Vagina (tissue), 2 donors: Measurements from ENCODE around the gene PCDHB7. TPM values are rescaled to one million over a fixed set of nuclear protein-coding genes. Genes with fewer than 3 reads are reported as not detected.
"Not testable (repeated sequence)": the region's sequence is repeated elsewhere in the genome, so short reads cannot be mapped to it uniquely, and the experiment has no call there.

Source experiments
- DNase-seq, 2 donors: peaks; one replicate each; pipeline ENCODE4 v3.0.0-alpha.2; 2017; ENCODE audit errors: extremely low spot score in 2 of 2
- H3K27ac ChIP-seq: fragments of 200-600 bp; sonication (generic); one replicate; pipeline ENCODE4 v1.5.1; 2019
- H3K27me3 ChIP-seq: fragments of 200-600 bp; sonication (generic); one replicate; pipeline ENCODE4 v1.5.1; 2019
- H3K36me3 ChIP-seq, 2 donors: fragments of 200-600 bp; sonication (generic); one replicate each; pipeline ENCODE4 v1.5.1; 2017 to 2019
- H3K4me1 ChIP-seq: fragments of 200-600 bp; sonication (generic); one replicate; pipeline ENCODE4 v1.5.1; 2019
- H3K4me3 ChIP-seq, 2 donors: fragments of 200-600 bp; sonication (generic); 1 replicate in 1 of 2; 2 replicates in 1 of 2; pipeline ENCODE4 v1.5.1; 2016 to 2019
- H3K9me3 ChIP-seq: fragments of 200-600 bp; sonication (generic); one replicate; pipeline ENCODE4 v1.5.1; 2019
- CTCF ChIP-seq, 3 experiments: fragments of 450-650 bp in 2 of 3; fragments of 200-600 bp in 1 of 3; sonication (generic) in 1 of 3; IDR thresholded peaks; one replicate each; pipeline ENCODE4 v1.5.1; 2017 to 2019; ENCODE audit warnings: antibody characterized with exemption in 3 of 3, mild to moderate bottlenecking in 2 of 3, moderate library complexity in 2 of 3
- POLR2A ChIP-seq, 2 donors: fragments of 450-650 bp; IDR thresholded peaks; one replicate each; pipeline ENCODE4 v1.6.1; 2017; ENCODE audit warnings: antibody characterized with exemption in 2 of 2, mild to moderate bottlenecking in 2 of 2, moderate library complexity in 2 of 2
- POLR2AphosphoS5 ChIP-seq, 2 donors: sonication (generic); formaldehyde crosslinking; IDR thresholded peaks; one replicate each; pipeline ENCODE4 v1.9.0; 2017; ENCODE audit warnings: antibody characterized with exemption in 2 of 2, mild to moderate bottlenecking in 2 of 2, low read depth in 1 of 2; ENCODE audit not compliant: insufficient read depth in 1 of 2
- intact Hi-C: fragments of 100-400 bp; cut with DNase I; formaldehyde crosslinking; loops from one replicate; pipeline ENCODE4 v1.15.1; 2023
- total RNA-seq: library from RNA; depleted of rRNA; stranded (reverse); fragments of >200 nt; gene quantifications from one replicate; pipeline ENCODE4 v1.2.3, GENCODE V29; 2016

Gene PCDHB7
- total RNA-seq, 1 donor from 2014 or later = 0.98 TPM

- intact Hi-C loops = no loop called here
- no peak for DNase-seq
- no peak within 1 kb of the TSS for H3K4me3 ChIP-seq
- no peaks in the 10 kb centered on the region for H3K4me1 ChIP-seq
- H3K27ac ChIP-seq = no peak within 1 kb of the TSS
- H3K27me3 ChIP-seq = no peaks in the 10 kb centered on the region
- TF ChIP-seq POLR2AphosphoS5 (IDR thresholded peaks at IDR 0.05; ENCODE audit: insufficient read depth in 1 of 2, low read depth in 1 of 2) (no peak), CTCF (IDR thresholded peaks at IDR 0.05) (no peak), POLR2A (IDR thresholded peaks at IDR 0.05) (no peak)
- H3K9me3 ChIP-seq = peaks cover 26% of the 10 kb centered on the region
- no peaks in the 10 kb centered on the region for H3K36me3 ChIP-seq
Measured at GRCh38 chr5:141186897-141187512, 14.6 kb downstream of the PCDHB7 start, which contains the start of gene PCDHB9. Gene PCDHB9, plus strand, starts transcription at chr5:141187161. Its CDS starts 158 bp downstream, at chr5:141187319.

- intact Hi-C loops, H3K36me3 ChIP-seq: not testable (repeated sequence)
Measured at GRCh38 chr5:141188682-141189081, 16.2 kb downstream of the PCDHB7 start.

GRCh38 chr5:141189131-141189530 lies 16.7 kb downstream of the PCDHB7 start:
- H3K4me1 ChIP-seq, DNase-seq, H3K36me3 ChIP-seq, intact Hi-C loops, H3K4me3 ChIP-seq, H3K27ac ChIP-seq, H3K27me3 ChIP-seq: not testable (repeated sequence)
- H3K9me3 ChIP-seq = peaks cover 27% of the 10 kb centered on the region

More at GRCh38 chr5:141188682-141189081, 16.2 kb downstream of the PCDHB7 start:
- not testable (repeated sequence) for H3K4me1 ChIP-seq, DNase-seq, H3K27me3 ChIP-seq, H3K27ac ChIP-seq, H3K4me3 ChIP-seq
- H3K9me3 ChIP-seq = peaks cover 28% of the 10 kb centered on the region

GRCh38 chr5:141192110-141192725 lies 19.8 kb downstream of the PCDHB7 start, which contains the start of gene PCDHB10:
Gene PCDHB10, plus strand, starts transcription at chr5:141192353. Its CDS starts 200 bp downstream, at chr5:141192553.
- no peaks in the 10 kb centered on the region for H3K27me3 ChIP-seq
- intact Hi-C loops = no loop called here
- peaks cover 29% of the 10 kb centered on the region for H3K9me3 ChIP-seq
- DNase-seq = no peak
- no peaks in the 10 kb centered on the region for H3K36me3 ChIP-seq
- TF ChIP-seq POLR2AphosphoS5 (IDR thresholded peaks at IDR 0.05; ENCODE audit: insufficient read depth in 1 of 2, low read depth in 1 of 2) = no peak
- TF ChIP-seq CTCF (IDR thresholded peaks at IDR 0.05) = no peak
- no peak for TF ChIP-seq POLR2A (IDR thresholded peaks at IDR 0.05)
- H3K27ac ChIP-seq = no peak within 1 kb of the TSS
- no peaks in the 10 kb centered on the region for H3K4me1 ChIP-seq
- no peak within 1 kb of the TSS for H3K4me3 ChIP-seq

GRCh38 chr5:141194332-141194731 lies 21.9 kb downstream of the PCDHB7 start:
- DNase-seq, H3K27me3 ChIP-seq, H3K4me1 ChIP-seq, intact Hi-C loops, H3K27ac ChIP-seq, H3K4me3 ChIP-seq, H3K36me3 ChIP-seq: not testable (repeated sequence)
- peaks cover 23% of the 10 kb centered on the region for H3K9me3 ChIP-seq

- Histone ChIP-seq H3K4me3 (no peak overlapping the region), H3K27me3 (no peaks in the 10 kb centered on the region), H3K36me3 (no peaks in the 10 kb centered on the region), H3K9me3 (peaks cover 24% of the 10 kb centered on the region), H3K27ac (no peak overlapping the region), H3K4me1 (no peaks in the 10 kb centered on the region)
- intact Hi-C loops = no loop called here
- TF ChIP-seq POLR2AphosphoS5 (IDR thresholded peaks at IDR 0.05; ENCODE audit: insufficient read depth in 1 of 2, low read depth in 1 of 2) = no peak
- no peak for TF ChIP-seq CTCF (IDR thresholded peaks at IDR 0.05)
- TF ChIP-seq POLR2A (IDR thresholded peaks at IDR 0.05) = no peak
- no peak for DNase-seq
Measured at GRCh38 chr5:141196363-141196762, 23.9 kb downstream of the PCDHB7 start.
